Lower leg skin (tissue), 4 donors: Measurements from ENCODE around the gene TDRD7. TPM values are rescaled to one million over a fixed set of nuclear protein-coding genes. Genes with fewer than 3 reads are reported as not detected.
A peak's percentile ranks its signal among the peaks of the same experiment; 100 is the strongest.

ENCODE experiments used
- DNase-seq, 2 donors: peaks; one replicate each; pipeline ENCODE4 v3.0.0-alpha.2; 2019; ENCODE audit warnings: low spot score in 2 of 2
- H3K4me3 ChIP-seq: fragments of 200-600 bp; sonication (generic); 2 replicates; pipeline ENCODE4 v1.5.1; 2017; ENCODE audit warnings: mild to moderate bottlenecking, low read depth; ENCODE audit not compliant: poor library complexity, severe bottlenecking
- POLR2A ChIP-seq, 2 donors: fragments of 450-650 bp; IDR thresholded peaks; one replicate each; pipeline ENCODE4 v1.6.1; 2016 to 2017; ENCODE audit warnings: antibody characterized with exemption in 2 of 2, mild to moderate bottlenecking in 1 of 2, moderate library complexity in 1 of 2
- WGBS, 2 donors: methylation state at CpG; one replicate each; pipeline ENCODE4 v1.1.5; 2018; 5-methylcytosine and 5-hydroxymethylcytosine counted together
- intact Hi-C: fragments of 100-400 bp; cut with DNase I; formaldehyde crosslinking; loops from one replicate; pipeline ENCODE4 v1.15.0; 2023; ENCODE audit warnings: low total_unique reads
- total RNA-seq, 4 donors: library from RNA; depleted of rRNA; stranded (reverse); fragments of >200 nt; gene quantifications; one replicate each; pipeline ENCODE4 v1.1.0, GENCODE V29; 2016
- TF ChIP-seq, protein P1 (sequence below), 3 donors: fragments of 450-650 bp; IDR thresholded peaks; one replicate each; pipeline ENCODE4 v1.5.1; 2016; ENCODE audit warnings: antibody characterized with exemption in 3 of 3, mild to moderate bottlenecking in 3 of 3, moderate library complexity in 2 of 3

The TDRD7 gene
- total RNA-seq, 4 donors from 2014 or later = 3.6 to 8.2 (median 6.4) TPM

DNA sequence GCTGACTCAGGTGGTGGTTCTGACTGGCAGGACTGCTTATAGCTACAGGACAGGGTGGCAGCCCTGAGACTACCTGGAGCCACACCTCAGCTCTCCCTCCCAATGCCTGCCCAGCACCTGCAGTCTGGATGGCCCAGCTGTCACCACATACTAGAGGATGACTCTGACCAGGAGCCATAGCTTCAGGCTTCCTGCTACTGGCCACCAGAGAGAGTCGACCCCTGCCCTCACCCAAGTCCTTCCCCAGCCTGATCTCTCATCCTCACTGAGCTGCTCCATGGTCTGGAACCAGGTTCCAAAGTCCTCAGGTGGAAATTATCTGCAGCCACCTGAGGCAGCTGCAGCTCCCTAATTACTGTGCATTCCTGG lies 25.6 kb upstream of the TDRD7 start:
- TF ChIP-seq POLR2A (IDR thresholded peaks at IDR 0.05) = no peak
- TF ChIP-seq, protein P1, sequence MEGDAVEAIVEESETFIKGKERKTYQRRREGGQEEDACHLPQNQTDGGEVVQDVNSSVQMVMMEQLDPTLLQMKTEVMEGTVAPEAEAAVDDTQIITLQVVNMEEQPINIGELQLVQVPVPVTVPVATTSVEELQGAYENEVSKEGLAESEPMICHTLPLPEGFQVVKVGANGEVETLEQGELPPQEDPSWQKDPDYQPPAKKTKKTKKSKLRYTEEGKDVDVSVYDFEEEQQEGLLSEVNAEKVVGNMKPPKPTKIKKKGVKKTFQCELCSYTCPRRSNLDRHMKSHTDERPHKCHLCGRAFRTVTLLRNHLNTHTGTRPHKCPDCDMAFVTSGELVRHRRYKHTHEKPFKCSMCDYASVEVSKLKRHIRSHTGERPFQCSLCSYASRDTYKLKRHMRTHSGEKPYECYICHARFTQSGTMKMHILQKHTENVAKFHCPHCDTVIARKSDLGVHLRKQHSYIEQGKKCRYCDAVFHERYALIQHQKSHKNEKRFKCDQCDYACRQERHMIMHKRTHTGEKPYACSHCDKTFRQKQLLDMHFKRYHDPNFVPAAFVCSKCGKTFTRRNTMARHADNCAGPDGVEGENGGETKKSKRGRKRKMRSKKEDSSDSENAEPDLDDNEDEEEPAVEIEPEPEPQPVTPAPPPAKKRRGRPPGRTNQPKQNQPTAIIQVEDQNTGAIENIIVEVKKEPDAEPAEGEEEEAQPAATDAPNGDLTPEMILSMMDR (IDR thresholded peaks at IDR 0.05) = no peak
- no peak for DNase-seq
- no peak overlapping the region for H3K4me3 ChIP-seq
- 55 to 75% methylated on average over 1 of the region's 1 CpG for WGBS, 2 donors
- intact Hi-C loops = loop anchor here (10.0 kb wide), 1 partner anchor 531 kb away; the partner anchor contains the start of gene ZNF782

DNA sequence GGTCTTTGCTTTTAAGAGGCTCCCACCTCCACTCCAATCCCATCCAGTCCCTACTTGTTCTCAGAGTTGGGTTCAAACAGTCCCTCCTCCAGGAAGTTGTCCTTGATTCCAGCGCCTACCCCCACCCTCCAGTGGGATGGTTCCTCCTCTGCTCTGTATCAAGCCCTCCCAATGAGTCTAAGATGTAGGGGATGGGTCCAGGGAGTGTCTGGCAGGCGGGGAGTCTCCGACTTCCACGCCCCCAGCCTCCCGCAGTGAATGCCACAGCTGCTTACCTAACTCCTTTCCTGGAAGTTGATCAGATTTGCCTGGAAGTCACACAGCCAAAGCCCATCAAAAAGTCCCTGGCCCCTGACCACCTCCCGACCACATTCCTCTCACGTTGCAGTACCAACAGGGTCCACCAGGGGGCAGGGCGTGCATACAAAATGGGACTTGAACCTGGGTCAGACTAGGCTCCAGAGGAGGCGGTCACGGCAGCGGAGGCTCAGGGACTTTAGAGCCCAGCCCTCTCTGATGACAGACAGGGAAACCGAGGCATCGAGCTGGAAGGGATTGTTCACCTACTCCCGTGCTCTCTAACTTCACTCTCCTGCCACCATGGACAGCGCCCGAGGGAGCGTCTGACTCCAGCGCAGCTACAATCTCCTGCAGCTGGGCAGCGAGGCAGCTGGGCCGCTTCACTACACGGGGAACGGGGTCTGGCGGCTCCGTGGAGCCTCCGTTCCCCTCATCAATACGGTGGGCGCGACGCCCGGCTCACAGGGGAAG lies 25.0 kb upstream of the TDRD7 start:
- WGBS, 2 donors = 3 to 6% methylated on average over 26 to 29 of the region's 30 CpGs
- TF ChIP-seq, protein P1 (IDR thresholded peaks at IDR 0.05) = peak in 1 of 3 donors; percentile 83
- no peak for TF ChIP-seq POLR2A (IDR thresholded peaks at IDR 0.05)
- DNase-seq = peak; percentile 24 to 90
- H3K4me3 ChIP-seq = no peak overlapping the region
- intact Hi-C loops = loop anchor here (10.0 kb wide), 1 partner anchor 532 kb away; the partner anchor contains the start of gene ZNF782

DNA sequence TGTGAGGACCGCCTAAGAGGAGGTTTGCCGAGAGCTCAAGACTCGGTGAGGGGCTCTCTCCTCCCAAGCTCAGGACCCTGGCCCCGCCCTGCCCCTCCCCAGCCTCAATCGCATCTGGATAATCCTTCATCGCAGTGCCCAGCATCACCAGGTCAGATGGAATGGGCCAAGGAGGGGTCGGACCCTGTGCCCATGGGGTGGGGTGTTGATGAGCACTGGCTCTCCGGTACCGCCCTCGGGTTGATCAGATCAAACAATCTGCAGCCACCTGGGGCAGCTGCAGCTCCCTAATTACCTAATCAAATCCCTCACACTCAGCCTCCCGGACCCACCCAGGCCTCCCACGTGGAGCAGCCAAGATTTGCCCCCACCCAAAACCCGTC lies 24.4 kb upstream of the TDRD7 start:
- 34 to 47% methylated on average over 8 to 13 of the region's 13 CpGs for WGBS, 2 donors
- peak in 1 of 2 donors; percentile 58 for DNase-seq
- no peak overlapping the region for H3K4me3 ChIP-seq
- intact Hi-C loops = loop anchor here (10.0 kb wide), 1 partner anchor 533 kb away; the partner anchor contains the start of gene ZNF782
- TF ChIP-seq POLR2A (IDR thresholded peaks at IDR 0.05) = no peak
- TF ChIP-seq, protein P1 (IDR thresholded peaks at IDR 0.05) = no peak

DNA sequence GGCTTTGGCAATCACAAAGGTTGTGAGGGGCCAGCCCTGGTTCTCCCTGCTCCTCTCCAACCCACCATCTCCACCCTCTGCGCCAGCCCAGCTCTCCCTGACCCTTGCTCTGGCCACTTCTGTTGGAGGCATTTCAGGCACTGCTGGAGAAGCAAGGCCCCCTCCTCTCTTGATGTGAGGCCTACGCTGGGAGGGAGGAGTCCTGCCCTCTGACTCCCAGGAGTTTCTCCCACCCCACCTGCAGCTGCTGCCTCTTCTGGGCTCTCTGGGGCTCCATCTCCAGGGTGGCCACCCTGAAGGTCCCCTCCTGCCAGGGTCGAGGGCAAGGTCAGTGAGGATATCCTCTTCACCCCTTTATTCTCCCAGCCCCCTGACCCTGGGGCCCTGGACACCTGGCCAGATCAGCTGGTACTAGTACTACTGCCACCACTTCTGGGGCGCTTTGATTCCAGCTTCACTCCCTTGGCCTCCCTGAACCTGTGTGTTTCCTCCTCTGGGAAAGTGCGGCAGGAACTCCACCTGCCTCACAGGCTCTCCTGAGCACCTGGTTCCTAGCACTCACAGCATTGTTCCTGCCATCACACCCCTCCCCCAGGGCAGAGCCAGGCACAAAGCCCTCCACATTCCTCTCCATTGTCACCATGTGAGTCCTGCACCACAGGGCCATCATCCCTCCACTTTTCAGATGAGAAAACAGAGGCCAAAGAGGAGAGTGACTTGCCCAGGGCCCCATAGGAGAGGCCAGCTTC lies 23.8 kb upstream of the TDRD7 start:
- WGBS, 2 donors = 81 to 87% methylated on average over 5 of the region's 5 CpGs
- intact Hi-C loops = loop anchor here (10.0 kb wide), 1 partner anchor 533 kb away; the partner anchor contains the start of gene ZNF782
- TF ChIP-seq, protein P1 (IDR thresholded peaks at IDR 0.05) = no peak
- no peak for TF ChIP-seq POLR2A (IDR thresholded peaks at IDR 0.05)
- no peak overlapping the region for H3K4me3 ChIP-seq
- DNase-seq = peak in 1 of 2 donors; percentile 57

DNA sequence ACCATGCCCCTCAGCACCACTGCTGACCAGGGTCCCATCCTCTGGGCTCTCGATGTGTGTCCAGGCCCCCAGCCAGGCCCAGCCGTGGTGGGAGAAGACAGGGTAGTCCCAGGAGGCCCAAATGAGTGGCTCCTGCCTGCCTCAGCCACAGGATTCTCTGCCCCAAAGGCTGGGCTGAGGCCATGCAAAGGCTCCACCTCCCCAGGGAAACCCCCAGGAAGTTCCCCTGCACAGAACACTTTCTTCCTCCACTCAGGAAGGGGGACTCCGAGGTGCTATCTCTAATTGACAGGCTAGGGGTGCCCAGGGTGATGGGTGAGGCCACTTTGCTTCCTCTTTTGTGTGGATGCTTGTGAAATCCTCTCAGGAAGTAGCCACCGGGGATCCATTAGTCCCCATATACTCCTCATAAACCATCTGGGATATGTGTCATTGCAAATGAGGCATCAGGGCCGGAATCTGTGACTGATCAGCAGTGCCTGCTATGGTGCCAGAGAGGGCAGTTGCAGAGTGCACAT lies 23.1 kb upstream of the TDRD7 start:
- peak in 1 of 2 donors; percentile 34 for DNase-seq
- no peak overlapping the region for H3K4me3 ChIP-seq
- TF ChIP-seq POLR2A (IDR thresholded peaks at IDR 0.05) = no peak
- TF ChIP-seq, protein P1 (IDR thresholded peaks at IDR 0.05) = no peak
- WGBS, 2 donors = 45 to 50% methylated on average over 5 of the region's 5 CpGs
- intact Hi-C loops = loop anchor here (10.0 kb wide), 1 partner anchor 534 kb away; the partner anchor contains the start of gene ZNF782
